Measurements from ENCODE around the gene ATXN7L1. TPM values are rescaled to one million over a fixed set of nuclear protein-coding genes. Genes with fewer than 3 reads are reported as not detected.

The ATXN7L1 gene
- total and polyA plus RNA-seq, 2 of the 13 experiments (the other 11 are each of a cell fraction or from before 2014, with no cell fraction given), result 4.1 to 7.8 TPM

GRCh38 chr7:105776068-105776790 is 100.2 kb downstream of the ATXN7L1 start:
- Histone ChIP-seq H3K79me2 (ENCODE audit: insufficient read depth, low read length) (no peaks in the 10 kb centered on the region), H3K36me3 (replicated peaks in 1 of 2; ENCODE audit: control insufficient read depth in 1 of 2, insufficient read depth in 2 of 2, low read length in 2 of 2) (no peaks in the 10 kb centered on the region), H3K27me3 (ENCODE audit: control insufficient read depth in 1 of 2, insufficient read depth in 2 of 2, low read length in 2 of 2) (no peaks in the 10 kb centered on the region), H3K9me3 (ENCODE audit: low read length) (no peaks in the 10 kb centered on the region), H3K4me3 (replicated peaks in 1 of 3; ENCODE audit: insufficient read depth in 1 of 3, low read depth in 2 of 3, low read length in 3 of 3) (no peak overlapping the region), H4K20me1 (ENCODE audit: insufficient read depth, low read length) (no peaks in the 10 kb centered on the region), H3K4me2 (ENCODE audit: low read depth, low read length) (no peak overlapping the region), H3K4me1 (ENCODE audit: insufficient read depth, low read length) (peaks cover 14% of the 10 kb centered on the region), H3K27ac (ENCODE audit: extremely low read length, insufficient read depth, low read length) (no peak overlapping the region), H3K9ac (ENCODE audit: insufficient read depth, low read depth, low read length) (no peak overlapping the region), H2AFZ (ENCODE audit: low read length) (no peak overlapping the region)
- intact Hi-C loops (cut with micrococcal nuclease; ENCODE audit: unreplicated experiment) (loop anchor here (1.0 kb wide), 2 partner anchors 54 to 101 kb away; no protein-coding TSS in a partner anchor), in situ Hi-C loops (cut with HindIII; ENCODE audit: extremely low pct_ligation_motif_present, low pct_unique_long_range_greater_than_20kb) (no loop called here)
- ChIA-PET CTCF (ENCODE audit: low intra/inter-chr PET ratio, low total read pairs) (no interaction called here), POLR2A (no interaction called here)
- WGBS (ENCODE audit: low lambda C conversion rate), result 37% methylated on average over 6 of the region's 6 CpGs
- FAIRE-seq, result peak; percentile 78
- no TSS peak for BruUV-seq (replicated peaks)
- peak; percentile 100 for ATAC-seq
- peak; percentile 90 for DNase-seq (ENCODE audit: low spot score)
- TF ChIP-seq ATF3 (CRISPR knock-in tag; IDR thresholded peaks at IDR 0.05), result peak; percentile 82
- peak; percentile 79; the same call in 1 of the 2 replicates for TF ChIP-seq TCF7 (IDR thresholded peaks at IDR 0.05; ENCODE audit: low read depth)
- peak; percentile 91 for TF ChIP-seq SIX4 (CRISPR knock-in tag; IDR thresholded peaks at IDR 0.05)
- TF ChIP-seq GATAD1 (CRISPR knock-in tag; IDR thresholded peaks at IDR 0.05), result 0 out of 2 replicates have a peak, but pooled peaks have one; percentile 28
- peak; percentile 42; the same call in 1 of the 2 replicates for TF ChIP-seq GATAD2A (CRISPR knock-in tag; IDR thresholded peaks at IDR 0.05)
- TF ChIP-seq NR2F1 (CRISPR knock-in tag; IDR thresholded peaks at IDR 0.05), result peak; percentile 65 to 87
- TF ChIP-seq ZC3H13 (CRISPR knock-in tag; IDR thresholded peaks at IDR 0.05), result no peak
- TF ChIP-seq FOXP1 (IDR thresholded peaks at IDR 0.05), result peak; percentile 81
- TF ChIP-seq FOXP1 (CRISPR knock-in tag; IDR thresholded peaks at IDR 0.05), result peak; percentile 63
- 0 out of 2 replicates have a peak, but pooled peaks have one; percentile 31 for TF ChIP-seq HOXA3 (CRISPR knock-in tag; IDR thresholded peaks at IDR 0.05)
- TF ChIP-seq CBX5 (CRISPR knock-in tag; IDR thresholded peaks at IDR 0.05; ENCODE audit: borderline replicate concordance), result no peak; the same call in 1 of the 2 replicates
- peak; percentile 75 for TF ChIP-seq NR2F6 (IDR thresholded peaks at IDR 0.05)
- peak; percentile 88 for TF ChIP-seq NR2F6 (CRISPR knock-in tag; IDR thresholded peaks at IDR 0.05)
- TF ChIP-seq ELF3 (CRISPR knock-in tag; IDR thresholded peaks at IDR 0.05), result 0 out of 2 replicates have a peak, but pooled peaks have one; percentile 29
- peak; percentile 68; the same call in 1 of the 2 replicates for TF ChIP-seq HMG20A (CRISPR knock-in tag; IDR thresholded peaks at IDR 0.05; ENCODE audit: borderline replicate concordance)
- no peak for TF ChIP-seq STAT6 (CRISPR knock-in tag; IDR thresholded peaks at IDR 0.05; ENCODE audit: borderline replicate concordance)
- peak; percentile 73; the same call in 1 of the 2 replicates for TF ChIP-seq HOMEZ (CRISPR knock-in tag; IDR thresholded peaks at IDR 0.05; ENCODE audit: low read depth)
- 0 out of 2 replicates have a peak, but pooled peaks have one; percentile 6 for TF ChIP-seq MAFF (IDR thresholded peaks at IDR 0.05; ENCODE audit: low read depth, low read length)
